Keratinocyte (primary cell): Measurements from ENCODE around the gene NLGN4X. TPM values are rescaled to one million over a fixed set of nuclear protein-coding genes. Genes with fewer than 3 reads are reported as not detected.

ENCODE experiments used
- DNase-seq: peaks from one replicate; pipeline ENCODE4 v3.0.0-alpha.2; 2011; ENCODE audit warnings: low read depth, missing footprints, low spot score
- FAIRE-seq: peaks from 2 replicates; lab custom pipeline; 2011; peaks lifted over from hg19 to GRCh38; lab: Jason Lieb, UNC
- H2AFZ ChIP-seq: 2 replicates; pipeline ENCODE4 v1.6.0; 2012; ENCODE audit warnings: low read length, control low read depth, inconsistent platforms; ENCODE audit not compliant: control insufficient read depth
- H3K27ac ChIP-seq: 2 replicates; pipeline ENCODE4 v1.5.1; 2011; ENCODE audit warnings: low read length; ENCODE audit not compliant: control insufficient read depth, insufficient read depth
- H3K27me3 ChIP-seq: 3 replicates; pipeline ENCODE4 v1.6.0; 2011; ENCODE audit warnings: low read length; ENCODE audit not compliant: control insufficient read depth, insufficient read depth; ENCODE audit errors: extremely low read depth
- H3K36me3 ChIP-seq, 2 experiments: 2 replicates in 1 of 2; 3 replicates in 1 of 2; pipeline ENCODE4 v1.5.1; 2011; ENCODE audit warnings: low read length in 2 of 2, mild to moderate bottlenecking in 1 of 2; ENCODE audit not compliant: control insufficient read depth in 2 of 2, insufficient read depth in 2 of 2; ENCODE audit errors: extremely low read depth in 1 of 2
- H3K4me1 ChIP-seq: 3 replicates; pipeline ENCODE4 v1.5.1; 2011; ENCODE audit warnings: low read length; ENCODE audit not compliant: control insufficient read depth, insufficient read depth; ENCODE audit errors: extremely low read depth
- H3K4me2 ChIP-seq: 3 replicates; pipeline ENCODE4 v1.6.0; 2011; ENCODE audit warnings: low read depth, low read length; ENCODE audit not compliant: control insufficient read depth, insufficient read depth; ENCODE audit errors: extremely low read depth
- H3K4me3 ChIP-seq, 3 experiments: fragments of 200-600 bp in 1 of 3; sonication (generic) in 1 of 3; 2 replicates in 2 of 3; 3 replicates in 1 of 3; pipeline ENCODE4 v1.5.1; 2011 to 2016; ENCODE audit warnings: low read length in 3 of 3, mild to moderate bottlenecking in 3 of 3, control low read depth in 2 of 3, inconsistent platforms in 1 of 3, low read depth in 1 of 3, mixed read lengths in 1 of 3, mixed run types in 1 of 3, moderate library complexity in 1 of 3; ENCODE audit not compliant: control insufficient read depth in 2 of 3, insufficient read depth in 2 of 3; ENCODE audit errors: extremely low read depth in 1 of 3
- H3K79me2 ChIP-seq: 2 replicates; pipeline ENCODE4 v1.6.0; 2012; ENCODE audit warnings: low read length; ENCODE audit not compliant: control insufficient read depth, insufficient read depth
- H3K9ac ChIP-seq: 3 replicates; pipeline ENCODE4 v1.6.0; 2011; ENCODE audit warnings: low read length; ENCODE audit not compliant: control insufficient read depth, insufficient read depth; ENCODE audit errors: extremely low read depth
- H3K9me1 ChIP-seq: 3 replicates; pipeline ENCODE4 v1.6.0; 2011; ENCODE audit warnings: low read length; ENCODE audit not compliant: control insufficient read depth, insufficient read depth; ENCODE audit errors: extremely low read depth
- H3K9me3 ChIP-seq: 2 replicates; pipeline ENCODE4 v1.5.1; 2012; ENCODE audit warnings: low read depth, low read length; ENCODE audit not compliant: control insufficient read depth
- H4K20me1 ChIP-seq: 3 replicates; pipeline ENCODE4 v1.6.0; 2011; ENCODE audit warnings: low read length; ENCODE audit not compliant: control insufficient read depth, insufficient read depth; ENCODE audit errors: extremely low read depth
- CTCF ChIP-seq, 3 experiments: IDR thresholded peaks in 1 of 3; conservative IDR thresholded peaks in 1 of 3; optimal IDR thresholded peaks in 1 of 3; 2 replicates in 2 of 3; 3 replicates in 1 of 3; pipeline versions ENCODE3 to v1.5.1; 2011; ENCODE audit warnings: low read length in 3 of 3, mild to moderate bottlenecking in 3 of 3, moderate library complexity in 2 of 3, control low read depth in 1 of 3, inconsistent platforms in 1 of 3; ENCODE audit not compliant: insufficient read depth in 2 of 3; ENCODE audit errors: extremely low read depth in 1 of 3
- EZH2 ChIP-seq: IDR thresholded peaks from one replicate; pipeline ENCODE4 v1.6.1; 2012; ENCODE audit warnings: inconsistent platforms, mild to moderate bottlenecking, low read length, moderate library complexity
- dilution Hi-C: fragments of 300-500 bp; cut with MboI; formaldehyde crosslinking; loops from one replicate; pipeline ENCODE4 v1.7.0; 2020; ENCODE audit warnings: low sequenced_read_pairs; ENCODE audit not compliant: extremely low pct_ligation_motif_present
- polyA plus RNA-seq, 5 experiments: library from polyadenylated mRNA; depleted of rRNA in 3 of 5; stranded (reverse) in 3 of 5; stranded (forward) in 1 of 5; unstranded in 1 of 5; fragments of >200 nt; gene quantifications; 1 replicate in 1 of 5; 2 replicates in 3 of 5; 3 replicates in 1 of 5; pipeline versions ENCODE4 v1.2.1 to v1.2.3, GENCODE V29; 2011 to 2012; ENCODE audit warnings: missing spikeins in 2 of 5, low read depth in 1 of 5, low replicate concordance in 1 of 5

Gene NLGN4X
- polyA plus RNA-seq, 1 donor (not counting 4 experiments of a cell fraction or from before 2014, with no cell fraction given): 2.0 TPM

GRCh38 chrX:6149060-6149872 is 79.4 kb downstream of the NLGN4X start:
- H3K27ac ChIP-seq: no peak overlapping the region
- H3K9me1 ChIP-seq: no peaks in the 10 kb centered on the region
- no peak overlapping the region for H2AFZ ChIP-seq
- no peaks in the 10 kb centered on the region for H4K20me1 ChIP-seq
- no peaks in the 10 kb centered on the region for H3K4me1 ChIP-seq
- no peaks in the 10 kb centered on the region for H3K27me3 ChIP-seq
- DNase-seq (no peak), FAIRE-seq (no peak)
- no peaks in the 10 kb centered on the region for H3K9me3 ChIP-seq
- H3K79me2 ChIP-seq: no peaks in the 10 kb centered on the region
- H3K4me2 ChIP-seq: no peak overlapping the region
- H3K4me3 ChIP-seq: no peak overlapping the region
- dilution Hi-C loops: no loop called here
- TF ChIP-seq CTCF (optimal IDR thresholded peaks at IDR 0.05 in 1 of 3, IDR thresholded peaks at IDR 0.05 in 1 of 3, conservative IDR thresholded peaks at IDR 0.05 in 1 of 3; ENCODE audit: extremely low read depth in 1 of 3, insufficient read depth in 2 of 3, low read length in 3 of 3) (no peak), EZH2 (no peak)
- H3K9ac ChIP-seq: no peak overlapping the region
- no peaks in the 10 kb centered on the region for H3K36me3 ChIP-seq

GRCh38 chrX:6134255-6134654 is 94.4 kb downstream of the NLGN4X start:
- no peak for FAIRE-seq
- Histone ChIP-seq H2AFZ (no peak overlapping the region), H3K9ac (no peak overlapping the region), H3K4me3 (no peak overlapping the region), H3K4me2 (no peak overlapping the region), H3K9me1 (no peaks in the 10 kb centered on the region), H3K36me3 (no peaks in the 10 kb centered on the region), H4K20me1 (no peaks in the 10 kb centered on the region), H3K9me3 (no peaks in the 10 kb centered on the region), H3K79me2 (no peaks in the 10 kb centered on the region), H3K27ac (no peak overlapping the region), H3K4me1 (no peaks in the 10 kb centered on the region), H3K27me3 (no peaks in the 10 kb centered on the region)
- no peak for DNase-seq
- dilution Hi-C loops: no loop called here
- TF ChIP-seq EZH2: no peak
- TF ChIP-seq CTCF (optimal IDR thresholded peaks at IDR 0.05 in 1 of 3, IDR thresholded peaks at IDR 0.05 in 1 of 3, conservative IDR thresholded peaks at IDR 0.05 in 1 of 3; ENCODE audit: extremely low read depth in 1 of 3, insufficient read depth in 2 of 3, low read length in 3 of 3): no peak
